K562 (cell line): ENCODE results near the gene PACSIN3.

Source experiments
- ELF4 ChIP-seq: fragments of 450-650 bp; formaldehyde crosslinking; IDR thresholded peaks from 2 replicates; pipeline ENCODE4 v1.4.0; 2022; ENCODE audit warnings: missing genetic modification characterization
- EP300 ChIP-seq: IDR thresholded peaks from 2 replicates; pipeline ENCODE4 v1.6.1; 2012; ENCODE audit warnings: low read length, improper control_type of control experiment
- MAX ChIP-seq: sonication (generic); formaldehyde crosslinking; IDR thresholded peaks from 2 replicates; pipeline ENCODE4 v1.9.0; 2022; ENCODE audit warnings: mild to moderate bottlenecking, missing genetic modification reagents
- ZNF584 ChIP-seq: fragments of 200-800 bp; sonication (Bioruptor generic); IDR thresholded peaks from 2 replicates; pipeline ENCODE4 v1.6.1; 2016; ENCODE audit warnings: low read depth, mild to moderate bottlenecking, missing genetic modification characterization, missing compliant biosample characterization

GRCh38 chr11:47184711-47185304 lies 1.4 kb downstream of the PACSIN3 start:
- TF ChIP-seq ZNF584 (no peak), ELF4 (CRISPR knock-in tag) (no peak), EP300 (no peak), MAX (CRISPR knock-in tag) (no peak)
